ENCODE measurements around the gene RFX2.
"Not testable (repeated sequence)": the region's sequence is repeated elsewhere in the genome, so short reads cannot be mapped to it uniquely, and the experiment has no call there.

The RFX2 gene

DNA sequence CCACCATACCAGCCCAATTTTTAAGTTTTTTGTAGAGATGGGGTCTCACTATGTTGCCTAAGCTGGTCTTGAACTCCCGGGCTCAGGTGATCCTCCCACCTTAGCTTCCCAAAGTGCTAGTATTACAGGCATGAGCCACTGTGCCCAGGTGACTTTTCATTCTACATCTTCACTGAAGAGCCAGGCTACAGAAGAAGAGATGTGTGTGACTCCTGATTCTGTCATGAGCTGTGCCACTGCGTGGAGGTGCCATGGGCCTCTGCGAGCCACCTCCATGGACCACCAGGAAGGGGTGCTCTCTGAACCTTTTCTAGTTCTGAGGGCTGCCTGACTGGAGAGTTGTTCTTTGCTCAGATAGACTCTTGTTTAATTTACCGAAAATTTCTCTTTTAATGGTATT, 75.8 kb downstream of the RFX2 start:
- no peak for DNase-seq

DNA sequence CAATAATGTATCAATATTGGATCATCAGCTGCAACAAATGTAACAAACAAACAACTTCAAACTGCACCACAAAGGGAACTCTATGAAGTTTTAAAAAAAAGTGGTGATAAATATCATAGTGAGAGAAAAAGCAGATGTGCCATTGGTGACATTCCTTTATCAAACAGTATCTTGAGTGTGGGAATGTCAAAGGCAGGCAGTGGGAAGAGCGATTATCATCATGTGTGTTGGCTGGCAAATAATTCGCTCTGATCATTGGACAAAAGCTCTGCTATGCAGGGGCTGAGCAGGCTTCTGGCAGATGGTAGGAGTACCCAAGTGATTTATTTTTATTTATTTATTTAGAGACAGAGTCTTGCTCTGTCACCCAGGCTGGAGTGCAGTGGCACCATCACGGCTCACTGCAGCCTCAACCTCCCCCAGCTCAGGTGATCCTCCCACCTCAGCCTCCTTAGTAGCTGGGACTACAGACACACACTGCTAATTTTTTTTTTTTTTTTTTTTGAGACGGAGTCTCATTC, 76.5 kb downstream of the RFX2 start:
- no peak for DNase-seq

DNA sequence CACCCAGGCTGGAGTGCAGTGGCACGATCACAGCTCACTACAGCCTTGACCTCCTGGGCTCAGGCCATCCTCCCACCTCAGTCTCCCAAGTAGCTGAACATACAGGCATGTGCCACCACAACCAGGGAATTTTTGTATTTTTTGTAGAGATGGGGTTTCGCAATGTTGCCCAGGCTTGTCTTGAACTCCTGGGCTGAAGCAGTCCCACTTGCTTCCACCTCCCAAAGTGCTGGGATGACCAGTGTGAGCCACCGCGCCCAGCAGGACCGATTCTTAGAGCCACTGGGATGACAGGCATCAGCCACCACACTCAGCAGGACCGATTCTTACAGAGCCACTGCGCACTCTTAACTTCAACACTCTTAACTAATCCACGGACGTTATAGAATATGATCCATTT, 77.5 kb downstream of the RFX2 start:
- no peak for DNase-seq

DNA sequence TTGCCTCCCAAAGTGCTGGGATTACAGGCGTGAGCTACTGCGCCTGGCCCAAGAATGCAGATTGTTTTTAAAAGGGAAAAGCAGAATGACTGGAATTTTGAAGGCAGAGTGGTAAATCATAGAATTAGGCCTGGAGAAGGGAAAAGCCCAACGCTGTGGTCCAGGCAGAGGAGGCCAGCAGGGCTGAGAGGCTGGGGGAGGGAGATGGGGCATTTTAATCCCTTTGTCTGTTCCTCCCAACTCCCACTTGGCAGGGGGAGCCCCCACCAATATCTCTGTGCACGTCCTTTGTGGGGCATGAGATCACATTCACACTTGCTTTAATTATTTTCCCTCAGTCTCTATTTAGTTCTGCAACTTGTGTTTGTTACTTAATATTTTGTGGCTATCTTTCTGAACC, 77.9 kb downstream of the RFX2 start:
- DNase-seq: no peak

DNA sequence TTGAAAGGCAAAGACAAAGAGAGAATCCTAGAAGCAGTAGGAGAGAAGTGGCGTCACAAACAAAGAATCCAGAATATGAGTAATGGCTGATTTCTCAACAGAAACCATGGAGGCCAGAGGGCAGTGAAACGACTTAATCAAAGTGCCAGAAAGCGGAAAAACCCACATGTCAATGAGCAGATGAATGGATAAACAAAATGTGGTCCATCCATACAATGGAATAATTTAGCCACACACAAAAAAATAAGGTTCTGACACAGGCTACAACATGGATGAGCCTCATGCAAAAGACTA, 80.1 kb downstream of the RFX2 start:
- DNase-seq: no peak

DNA sequence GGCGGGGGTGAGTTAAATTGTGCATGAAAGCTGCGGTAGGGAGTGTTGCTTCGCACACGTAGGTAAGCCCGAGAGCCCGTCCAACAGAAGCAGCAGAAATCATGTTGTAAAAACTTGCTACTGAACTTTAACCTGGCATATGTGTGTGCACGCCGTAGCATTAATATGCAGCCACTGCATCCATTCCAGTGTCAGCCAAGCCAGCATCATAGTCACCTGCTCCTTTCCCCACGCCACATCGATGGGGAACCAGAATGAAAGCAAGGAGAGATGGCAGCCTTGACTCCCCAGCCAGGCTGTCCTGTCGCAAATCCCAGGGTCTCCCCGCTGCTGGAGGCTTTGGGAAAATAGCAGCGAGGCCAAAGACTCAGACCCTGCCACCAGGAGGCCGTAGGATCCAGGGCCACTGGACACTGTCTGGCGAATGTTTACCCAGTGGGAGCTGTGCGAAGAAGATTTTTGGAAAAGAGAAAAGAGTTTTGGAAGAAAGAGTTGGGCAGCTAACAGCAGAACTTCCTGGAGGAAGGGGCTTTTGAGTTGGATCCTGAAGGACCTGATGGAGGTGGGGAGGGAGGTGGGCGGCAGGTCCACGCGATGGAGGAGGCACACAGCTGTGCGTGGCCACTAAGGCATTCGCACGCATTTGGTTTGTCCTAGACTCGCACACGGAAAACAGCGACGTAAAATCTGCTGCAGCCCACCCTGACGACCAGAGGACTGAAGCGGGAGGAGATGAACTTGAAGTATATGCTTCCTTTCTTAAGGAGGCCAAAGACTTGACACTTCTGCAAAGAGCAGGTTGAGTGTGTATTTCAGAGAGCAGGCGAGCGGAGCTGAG, 83.7 kb downstream of the RFX2 start:
- DNase-seq: no peak

DNA sequence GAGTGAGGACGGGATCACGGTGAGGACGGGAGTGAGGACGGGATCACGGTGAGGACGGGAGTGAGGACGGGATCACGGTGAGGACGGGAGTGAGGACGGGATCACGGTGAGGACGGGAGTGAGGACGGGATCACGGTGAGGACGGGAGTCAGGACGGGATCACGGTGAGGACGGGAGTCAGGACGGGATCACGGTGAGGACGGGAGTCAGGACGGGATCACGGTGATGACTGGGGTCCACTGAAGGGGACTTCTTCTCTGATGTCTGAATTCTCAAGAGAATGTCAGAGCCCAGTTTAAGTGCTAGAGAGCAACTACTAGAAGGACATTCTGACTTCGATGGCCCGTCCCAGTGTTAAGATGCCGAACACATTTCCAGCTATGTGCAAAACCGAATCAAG, 85.5 kb downstream of the RFX2 start:
- not testable (repeated sequence) for DNase-seq

DNA sequence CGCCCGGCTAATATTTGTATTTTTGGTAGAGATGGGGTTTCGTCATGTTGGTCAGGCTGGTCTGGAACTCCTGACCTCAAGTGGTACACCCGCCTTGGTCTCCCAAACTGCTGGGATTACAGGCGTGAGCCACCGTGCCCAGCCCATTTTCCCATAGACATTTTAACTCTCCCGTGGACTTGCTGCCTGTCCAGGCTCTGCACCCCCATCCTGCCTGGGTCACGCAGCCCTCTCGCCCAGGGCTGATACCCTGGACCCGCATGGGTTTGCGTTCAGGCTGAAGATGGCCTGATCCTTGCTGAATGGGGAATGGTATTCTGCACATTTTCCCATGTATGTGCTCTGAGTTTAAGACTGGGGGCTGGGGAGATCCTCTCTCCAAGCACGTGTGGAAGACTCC, 86.4 kb downstream of the RFX2 start:
- DNase-seq: no peak

DNA sequence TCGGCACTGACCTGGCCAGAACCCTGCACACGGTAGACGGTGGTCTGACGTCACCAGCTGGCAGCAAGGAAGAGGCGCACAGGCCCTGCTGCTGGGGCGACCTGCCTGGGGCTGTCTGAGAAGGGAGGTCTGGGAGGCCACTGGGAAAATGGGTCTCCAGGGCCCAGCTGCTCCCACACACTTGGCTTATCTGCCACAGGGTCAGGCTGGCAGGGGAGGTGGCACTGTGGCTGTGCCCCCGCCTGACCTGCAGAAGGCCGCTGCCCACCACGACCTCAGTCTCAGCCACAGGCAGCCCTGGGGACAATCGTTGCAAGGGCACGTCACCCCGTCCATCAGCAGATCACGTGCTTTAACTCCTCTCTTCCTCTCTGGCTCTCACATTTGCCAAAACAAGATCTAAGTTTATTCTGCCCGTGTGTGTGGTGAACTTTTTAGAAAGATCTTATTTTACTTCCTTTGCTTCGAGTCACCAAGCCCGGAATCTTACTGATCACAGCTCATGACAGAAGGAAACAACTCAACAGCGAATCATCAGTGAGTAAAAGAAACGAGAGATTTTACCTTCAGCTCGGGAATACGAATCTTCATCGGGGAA, 87.1 kb downstream of the RFX2 start:
- DNase-seq: no peak

DNA sequence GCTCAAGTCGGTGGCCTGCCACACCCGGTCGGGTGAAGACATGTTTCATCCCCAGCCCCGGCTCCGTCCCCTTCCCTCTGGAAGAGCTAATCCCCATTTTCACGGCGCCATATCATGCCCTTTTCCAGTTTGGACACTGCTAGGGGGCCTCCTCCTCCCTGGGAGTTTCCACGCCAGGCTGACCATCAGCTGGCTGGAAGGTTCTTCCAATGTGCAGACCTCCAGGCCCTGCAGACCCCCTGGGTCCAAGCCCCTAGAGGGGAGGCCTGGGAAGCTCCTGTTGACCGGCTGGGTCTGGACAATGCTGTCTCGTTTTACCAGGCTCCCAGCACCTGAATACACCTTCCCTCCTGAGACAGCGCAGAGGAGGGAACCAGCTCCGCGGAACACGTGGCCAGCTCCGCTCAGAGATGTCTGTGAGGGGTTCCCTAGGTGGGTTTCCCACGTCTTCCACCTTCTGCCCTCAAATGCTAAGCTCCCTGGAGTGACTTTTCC, 87.7 kb downstream of the RFX2 start:
- no peak for DNase-seq

DNA sequence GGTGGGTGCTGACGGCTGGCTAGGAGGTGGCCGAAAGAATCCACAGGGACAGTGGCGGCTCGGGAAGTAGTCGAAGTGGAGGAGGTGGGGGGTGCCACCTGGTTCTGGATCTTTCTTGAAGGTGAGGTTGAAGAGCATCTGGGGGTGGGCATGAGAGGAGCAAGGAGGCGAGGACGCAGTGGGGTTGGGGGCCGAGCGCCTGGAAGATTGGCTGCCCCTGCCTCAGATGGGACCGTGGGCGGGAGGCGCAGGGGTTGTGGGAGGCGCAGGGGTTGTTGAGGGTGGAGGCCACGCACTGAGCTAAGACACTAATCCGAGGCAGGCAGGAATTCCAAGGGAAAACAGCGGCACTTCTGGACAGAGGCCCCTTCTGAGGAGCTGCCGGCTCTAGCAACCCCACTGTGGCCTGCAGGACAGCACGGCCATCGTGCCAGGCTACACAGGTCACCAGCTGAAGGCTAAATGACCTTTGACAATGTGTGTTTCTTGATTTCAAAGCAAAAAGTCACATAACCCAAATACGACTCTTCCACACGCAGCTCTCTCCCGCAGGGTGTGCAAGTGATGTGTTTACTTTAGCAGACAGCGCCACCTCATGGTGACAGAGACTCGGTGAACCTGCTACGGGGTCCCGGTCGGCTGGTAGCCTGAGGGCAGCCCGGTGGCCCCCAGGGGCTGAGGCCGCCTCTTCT, 88.3 kb downstream of the RFX2 start:
- peak; percentile 40 to 79 (median 65) for DNase-seq

DNA sequence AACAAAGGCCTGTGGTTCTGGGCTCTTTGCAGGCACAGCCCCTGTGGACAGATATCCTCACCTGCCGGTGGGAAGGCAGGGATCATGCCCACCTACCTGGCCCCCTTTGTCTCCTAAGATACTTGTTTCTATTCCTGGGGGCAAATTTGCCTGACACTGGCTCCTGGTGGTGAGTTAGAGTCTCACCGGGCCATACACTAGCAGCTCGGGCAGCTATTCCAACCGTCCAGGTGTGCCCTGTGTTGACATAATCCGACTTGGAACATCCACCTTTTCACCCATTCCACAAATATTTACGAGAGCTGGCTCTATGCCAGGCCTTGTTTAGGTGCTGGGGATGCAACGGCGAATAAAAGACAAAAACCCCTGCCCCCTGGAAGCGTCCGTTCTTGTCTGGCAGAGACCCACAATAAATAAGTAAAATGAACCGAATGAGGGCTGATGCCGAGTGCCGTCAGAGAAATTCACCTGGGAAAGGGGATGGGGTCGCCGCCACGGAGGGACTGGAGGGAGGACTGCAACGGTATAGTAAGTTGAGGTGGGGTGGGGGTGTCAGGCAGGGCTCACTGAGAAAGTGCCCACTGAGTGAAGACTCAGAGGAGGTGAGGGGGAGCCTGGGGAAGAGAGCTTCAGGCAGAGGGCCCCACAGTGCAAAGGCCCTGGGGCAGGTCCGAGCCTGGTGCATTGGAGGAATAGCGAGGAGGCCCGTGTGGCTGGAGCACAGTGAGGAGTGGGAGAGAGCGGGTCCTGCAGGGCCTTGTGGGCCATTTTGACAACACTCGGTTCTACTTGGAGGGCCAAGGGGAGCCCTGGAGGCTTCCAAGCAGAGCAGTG, 89.1 kb downstream of the RFX2 start:
- DNase-seq: no peak

DNA sequence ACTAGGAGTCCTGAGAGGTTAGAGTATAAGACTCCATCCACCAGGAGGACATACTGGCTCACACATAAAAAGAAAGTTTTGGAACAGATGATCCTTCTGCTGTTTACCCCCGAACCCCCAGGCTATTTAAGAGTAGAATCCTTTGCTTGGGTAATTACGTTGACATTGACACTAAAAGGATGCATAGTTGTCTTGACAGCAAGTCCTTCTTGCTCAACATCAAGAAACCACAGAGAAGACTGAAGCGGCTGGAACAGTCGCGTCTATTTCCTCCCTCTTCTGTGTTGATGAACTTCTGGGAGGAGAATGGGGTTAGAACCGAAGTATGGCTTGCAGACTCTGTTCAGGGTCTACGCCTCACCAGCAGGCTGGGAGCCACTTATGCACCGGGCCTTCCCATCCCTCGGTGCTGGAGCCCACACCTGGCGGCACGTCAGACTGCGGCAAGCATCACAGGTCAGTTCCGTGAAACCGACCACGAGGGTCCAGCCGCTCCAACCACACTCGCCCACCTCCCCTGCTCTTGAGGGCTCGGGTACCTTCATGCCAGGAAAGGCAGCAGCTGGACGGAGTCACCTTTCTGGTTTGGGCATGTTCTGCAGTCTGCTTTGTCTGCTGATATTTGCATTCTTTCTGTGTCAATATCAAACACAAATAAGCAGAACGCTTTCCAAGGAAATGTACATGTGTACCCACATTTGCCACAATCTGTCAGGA, 90.0 kb downstream of the RFX2 start:
- no peak for DNase-seq

DNA sequence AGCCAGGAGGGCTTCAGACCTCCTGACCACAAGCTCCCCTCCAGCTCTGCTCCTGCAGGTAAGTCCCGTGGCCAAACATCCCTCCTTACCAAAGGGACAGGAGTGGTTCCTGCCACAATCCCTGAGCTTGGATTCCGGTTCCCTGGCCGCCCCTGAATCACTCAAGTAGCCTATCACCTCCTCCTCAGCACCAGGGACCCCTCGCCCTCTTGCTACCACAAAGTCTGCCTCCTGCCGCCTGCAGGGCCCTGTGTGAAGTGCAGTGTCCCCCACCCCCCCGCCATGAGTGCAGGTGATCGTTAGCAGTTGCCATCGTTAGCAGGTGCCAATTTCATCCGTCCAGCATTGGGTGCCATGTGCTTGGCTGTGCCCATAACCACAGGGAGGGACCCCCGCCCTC, 91.5 kb downstream of the RFX2 start:
- no peak for DNase-seq

DNA sequence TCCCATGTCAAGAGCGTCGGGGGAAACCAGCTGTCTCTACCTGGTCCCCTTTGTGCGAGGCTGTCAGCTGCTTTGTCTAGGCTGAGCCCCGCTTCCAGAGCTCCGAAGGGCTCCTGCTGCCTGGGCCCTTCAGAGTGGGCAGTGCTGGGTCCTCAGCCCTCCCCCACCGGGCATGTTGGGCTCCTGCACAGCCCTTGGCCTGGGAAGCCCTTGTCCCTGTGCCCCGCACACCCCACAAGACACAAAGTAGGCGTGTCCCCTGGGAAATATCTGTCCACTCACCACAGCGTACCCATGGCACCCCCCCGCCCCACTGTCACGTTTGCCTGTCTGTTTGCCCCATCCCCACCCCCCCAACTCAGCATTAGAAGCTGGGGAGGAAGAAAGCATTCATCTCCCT, 92.7 kb downstream of the RFX2 start:
- DNase-seq: no peak

DNA sequence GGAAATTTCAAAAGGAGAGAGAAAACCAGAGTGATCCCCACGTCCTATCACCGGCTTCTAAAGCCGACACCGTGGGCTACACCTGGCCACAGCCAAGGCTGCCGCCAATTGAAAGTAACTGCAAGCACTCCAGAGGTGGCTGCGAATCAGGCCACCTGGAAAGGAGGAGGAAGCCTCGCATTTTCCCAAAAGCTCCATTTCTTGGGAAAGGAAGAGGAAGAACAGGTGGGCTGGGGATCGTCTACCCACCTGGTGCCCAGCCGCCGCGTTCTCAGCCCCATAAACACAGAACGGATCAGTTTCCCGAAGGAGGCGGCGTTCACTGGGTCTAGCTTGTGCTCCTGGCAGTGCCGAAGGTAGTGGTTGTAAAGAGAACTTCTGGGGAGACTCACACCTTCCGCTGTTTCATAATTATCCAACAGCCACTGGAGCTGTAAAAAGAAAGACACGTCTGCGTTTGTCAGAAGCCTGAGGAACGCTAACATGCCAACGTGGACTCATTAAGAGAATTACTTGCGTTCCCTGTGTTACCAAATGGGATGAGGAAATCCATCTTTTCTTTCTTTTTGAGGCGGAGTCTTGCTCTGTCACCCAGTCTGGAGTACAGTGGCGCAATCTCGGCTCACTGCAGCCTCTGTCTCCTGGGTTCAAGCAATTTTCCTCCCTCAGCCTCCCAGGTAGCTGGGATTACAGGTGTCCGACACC, 94.3 kb downstream of the RFX2 start:
- no peak for DNase-seq

DNA sequence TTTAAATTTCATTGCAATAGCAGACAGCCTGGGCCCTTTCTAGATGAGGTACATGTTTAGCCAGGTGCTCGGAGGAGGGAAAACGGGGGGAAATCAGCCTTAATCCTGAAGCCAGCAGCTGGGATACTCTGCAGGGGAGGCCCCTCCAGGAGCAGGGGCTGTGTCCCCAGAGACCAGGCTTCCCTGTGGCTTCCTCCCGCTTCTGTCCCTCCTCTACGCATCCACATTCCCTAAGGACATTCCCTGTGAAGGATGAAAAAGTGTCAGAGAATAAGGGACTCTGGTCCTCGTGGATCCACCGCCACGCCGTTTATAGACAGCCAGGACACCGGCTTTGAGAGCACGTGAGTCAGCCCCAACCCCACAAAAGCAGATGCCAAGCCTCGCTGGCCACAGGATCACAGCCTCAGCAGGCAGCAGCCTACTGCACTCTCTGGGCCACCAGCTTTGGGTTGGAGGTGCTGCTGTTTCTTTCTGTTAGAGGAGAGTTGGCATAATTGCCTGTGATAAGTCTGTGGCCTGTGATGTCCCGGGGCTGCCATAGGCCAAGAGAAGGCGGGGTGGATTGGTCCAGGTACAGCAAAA, 95.7 kb downstream of the RFX2 start:
- no peak for DNase-seq

DNA sequence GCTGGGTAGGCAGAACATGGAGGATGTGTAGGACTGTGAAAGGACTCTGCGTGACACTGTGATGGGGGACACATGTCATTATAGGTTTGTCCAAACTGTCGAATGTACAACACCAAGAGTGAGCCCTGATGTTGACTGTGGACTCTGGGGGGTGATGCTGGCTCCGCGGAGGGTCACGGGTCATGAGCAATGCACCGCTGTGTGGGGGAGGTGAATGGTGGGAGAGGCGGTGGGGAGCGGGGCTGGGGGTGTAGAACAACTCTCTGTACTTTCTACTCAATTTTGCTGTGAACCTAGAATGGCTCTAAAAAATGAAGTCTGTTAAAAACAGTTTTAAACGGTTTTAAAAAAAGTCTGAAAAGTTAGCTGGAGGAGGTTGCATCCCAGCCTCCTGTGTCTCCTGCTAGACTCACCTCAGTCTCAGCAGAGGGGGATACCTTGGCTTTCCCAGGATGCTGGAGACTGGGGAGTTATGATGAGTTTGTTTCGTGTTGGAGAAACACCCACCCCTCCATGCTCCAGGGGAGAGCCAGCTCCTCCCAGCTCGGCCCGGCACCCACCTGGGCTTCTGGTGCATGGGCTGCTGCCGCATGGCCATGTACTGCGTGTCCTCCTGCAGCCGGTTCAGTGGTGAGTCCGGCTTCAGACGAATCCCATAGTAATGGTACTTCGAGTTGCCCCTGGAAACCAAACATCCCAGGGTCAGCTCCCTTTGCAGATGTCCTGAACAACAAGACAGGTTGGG, 97.7 kb downstream of the RFX2 start:
- DNase-seq: no peak

DNA sequence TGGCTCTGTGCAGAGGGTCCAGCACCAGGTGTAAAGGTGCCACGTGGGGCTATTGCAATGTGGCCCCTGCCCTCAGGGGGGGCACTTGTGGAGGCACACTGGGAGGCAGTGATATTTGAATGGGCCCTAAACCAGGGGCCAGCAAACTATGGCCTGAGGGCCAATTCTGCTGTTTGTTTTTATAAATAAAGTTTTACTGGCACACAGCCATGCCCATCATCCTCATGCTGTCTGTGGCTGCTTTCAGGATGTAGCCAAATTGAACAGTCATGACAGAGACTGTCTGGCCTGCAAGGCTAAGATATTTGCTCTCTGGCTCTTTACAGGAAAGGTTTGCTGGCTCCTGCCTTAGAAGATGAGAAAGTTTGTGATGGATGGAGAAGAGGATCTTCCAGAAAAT, 98.5 kb downstream of the RFX2 start:
- no peak for DNase-seq

DNA sequence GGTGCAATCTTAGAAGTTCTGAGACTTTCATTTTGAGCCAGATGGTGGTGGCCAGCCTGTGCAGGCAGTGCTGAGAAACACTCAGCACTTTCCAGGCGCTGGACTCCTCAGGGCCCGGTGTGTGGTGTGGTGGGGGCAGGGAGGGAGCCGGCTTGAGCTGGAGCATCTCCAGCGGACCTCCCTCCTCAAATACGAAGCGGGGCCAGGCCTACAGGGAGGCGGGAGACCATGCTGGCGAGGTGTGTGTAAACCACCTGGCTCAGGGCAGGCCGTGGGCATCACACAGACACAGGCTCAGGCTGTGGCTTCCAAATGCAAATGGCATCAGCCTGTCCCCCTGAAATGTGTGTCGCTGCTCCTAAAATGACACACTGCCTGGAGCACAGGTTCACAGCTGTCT, 99.1 kb downstream of the RFX2 start:
- no peak for DNase-seq
